DMS114 treated with DMSO at 0.1 percent for 48 hours (cell line): ENCODE measurements around the gene ZNF280A.
"Not testable (repeated sequence)": the region's sequence is repeated elsewhere in the genome, so short reads cannot be mapped to it uniquely, and the experiment has no call there.

Experiments
- DNase-seq: peaks from one replicate; lab custom pipeline; 2025; ENCODE audit not compliant: unreplicated experiment; lab: John Stamatoyannopoulos, UW

ZNF280A gene

GRCh38 chr22:22471104-22471503 lies 49.0 kb downstream of the ZNF280A start:
- not testable (repeated sequence) for DNase-seq

- DNase-seq, result no peak
Measured at GRCh38 chr22:22469527-22469926, 50.5 kb downstream of the ZNF280A start.

- not testable (repeated sequence) for DNase-seq
Measured at GRCh38 chr22:22468794-22469469, 51.1 kb downstream of the ZNF280A start.

GRCh38 chr22:22467112-22467511 lies 53.0 kb downstream of the ZNF280A start:
- no peak for DNase-seq

- no peak for DNase-seq
Measured at GRCh38 chr22:22465782-22466181, 54.3 kb downstream of the ZNF280A start.

GRCh38 chr22:22465094-22465602 lies 54.9 kb downstream of the ZNF280A start:
- no peak for DNase-seq

- no peak for DNase-seq
Measured at GRCh38 chr22:22464541-22465054, 55.5 kb downstream of the ZNF280A start.

GRCh38 chr22:22463855-22464540 lies 56.1 kb downstream of the ZNF280A start:
- peak; percentile 54 for DNase-seq
